ENCODE measurements around the gene DVL2. TPM values are rescaled to one million over a fixed set of nuclear protein-coding genes. Genes with fewer than 3 reads are reported as not detected.

The DVL2 gene
- total RNA-seq, 1 experiment from 2014 or later: 34.9 TPM

DNA sequence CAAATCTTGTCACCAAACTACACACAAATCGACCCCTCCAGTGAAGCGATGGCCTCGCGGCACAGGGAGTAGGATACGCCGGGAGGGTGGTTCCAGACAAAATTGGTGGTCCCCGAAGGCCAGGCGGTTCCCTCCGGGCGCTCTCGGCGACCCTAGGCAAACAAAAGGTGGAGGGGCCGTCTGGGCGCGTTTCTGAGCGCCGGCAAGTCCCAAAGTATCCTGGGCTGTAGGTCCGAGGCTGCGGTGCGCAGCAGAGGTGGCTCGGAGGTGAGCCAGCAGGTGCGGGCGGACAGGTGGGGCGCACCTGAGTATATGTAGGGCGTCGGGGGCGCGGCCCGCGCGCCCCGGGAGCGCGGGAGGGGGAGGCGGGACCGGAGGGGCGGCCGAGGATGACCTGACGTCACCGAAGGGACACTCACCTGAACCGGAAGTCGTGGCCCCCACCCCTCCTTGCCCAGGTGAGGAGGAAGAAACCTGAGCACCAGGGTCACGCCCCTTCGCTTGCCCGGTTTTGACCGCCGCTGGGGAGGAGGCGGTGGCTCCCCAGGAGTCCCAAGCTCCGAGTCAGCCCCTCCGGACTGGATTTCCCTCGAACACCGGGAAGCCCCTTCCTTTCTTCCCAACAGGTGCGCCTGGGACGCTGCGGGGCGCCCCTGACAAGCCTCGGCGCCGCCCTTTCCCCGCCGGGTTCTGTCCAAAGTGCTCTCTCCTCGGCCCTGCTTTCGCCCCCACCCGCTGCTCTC, 28.0 kb upstream of the DVL2 start, which contains the start of gene CLDN7:
Gene CLDN7 (minus strand): TSS at position 287 of the 743 bp plus-strand sequence. CDS start 435 bp downstream, outside the sequence.
- Mint-ChIP-seq H3K9me3 (ENCODE audit: unreplicated experiment) (no peaks in the 10 kb centered on the region), H3K36me3 (ENCODE audit: insufficient read depth, unreplicated experiment) (peaks cover 19% of the 10 kb centered on the region), H3K27ac (ENCODE audit: low read depth, unreplicated experiment) (peak within 1 kb of the TSS; percentile 79), H3K27me3 (ENCODE audit: insufficient read depth, unreplicated experiment) (no peaks in the 10 kb centered on the region), H3K4me1 (ENCODE audit: insufficient read depth, unreplicated experiment) (peaks cover 35% of the 10 kb centered on the region), H3K4me3 (ENCODE audit: unreplicated experiment) (peak within 1 kb of the TSS; percentile 73)
- TF ChIP-seq, protein P1, sequence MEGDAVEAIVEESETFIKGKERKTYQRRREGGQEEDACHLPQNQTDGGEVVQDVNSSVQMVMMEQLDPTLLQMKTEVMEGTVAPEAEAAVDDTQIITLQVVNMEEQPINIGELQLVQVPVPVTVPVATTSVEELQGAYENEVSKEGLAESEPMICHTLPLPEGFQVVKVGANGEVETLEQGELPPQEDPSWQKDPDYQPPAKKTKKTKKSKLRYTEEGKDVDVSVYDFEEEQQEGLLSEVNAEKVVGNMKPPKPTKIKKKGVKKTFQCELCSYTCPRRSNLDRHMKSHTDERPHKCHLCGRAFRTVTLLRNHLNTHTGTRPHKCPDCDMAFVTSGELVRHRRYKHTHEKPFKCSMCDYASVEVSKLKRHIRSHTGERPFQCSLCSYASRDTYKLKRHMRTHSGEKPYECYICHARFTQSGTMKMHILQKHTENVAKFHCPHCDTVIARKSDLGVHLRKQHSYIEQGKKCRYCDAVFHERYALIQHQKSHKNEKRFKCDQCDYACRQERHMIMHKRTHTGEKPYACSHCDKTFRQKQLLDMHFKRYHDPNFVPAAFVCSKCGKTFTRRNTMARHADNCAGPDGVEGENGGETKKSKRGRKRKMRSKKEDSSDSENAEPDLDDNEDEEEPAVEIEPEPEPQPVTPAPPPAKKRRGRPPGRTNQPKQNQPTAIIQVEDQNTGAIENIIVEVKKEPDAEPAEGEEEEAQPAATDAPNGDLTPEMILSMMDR (IDR thresholded peaks at IDR 0.05; ENCODE audit: unreplicated experiment): no peak
- intact Hi-C loops (cut with micrococcal nuclease): no loop called here
- no TSS peak for BruUV-seq (replicated peaks)
- ChIA-PET CTCF (no interaction called here), POLR2A (interaction anchor here (1.1 to 3.9 kb wide), 3 partner anchors 21 to 43 kb away, joined by 3 to 31 read pairs (median 6); partner anchors contain the start of genes ACADVL, DLG4, GABARAP and PHF23)
- peak; percentile 90 for DNase-seq (ENCODE audit: unreplicated experiment)

DNA sequence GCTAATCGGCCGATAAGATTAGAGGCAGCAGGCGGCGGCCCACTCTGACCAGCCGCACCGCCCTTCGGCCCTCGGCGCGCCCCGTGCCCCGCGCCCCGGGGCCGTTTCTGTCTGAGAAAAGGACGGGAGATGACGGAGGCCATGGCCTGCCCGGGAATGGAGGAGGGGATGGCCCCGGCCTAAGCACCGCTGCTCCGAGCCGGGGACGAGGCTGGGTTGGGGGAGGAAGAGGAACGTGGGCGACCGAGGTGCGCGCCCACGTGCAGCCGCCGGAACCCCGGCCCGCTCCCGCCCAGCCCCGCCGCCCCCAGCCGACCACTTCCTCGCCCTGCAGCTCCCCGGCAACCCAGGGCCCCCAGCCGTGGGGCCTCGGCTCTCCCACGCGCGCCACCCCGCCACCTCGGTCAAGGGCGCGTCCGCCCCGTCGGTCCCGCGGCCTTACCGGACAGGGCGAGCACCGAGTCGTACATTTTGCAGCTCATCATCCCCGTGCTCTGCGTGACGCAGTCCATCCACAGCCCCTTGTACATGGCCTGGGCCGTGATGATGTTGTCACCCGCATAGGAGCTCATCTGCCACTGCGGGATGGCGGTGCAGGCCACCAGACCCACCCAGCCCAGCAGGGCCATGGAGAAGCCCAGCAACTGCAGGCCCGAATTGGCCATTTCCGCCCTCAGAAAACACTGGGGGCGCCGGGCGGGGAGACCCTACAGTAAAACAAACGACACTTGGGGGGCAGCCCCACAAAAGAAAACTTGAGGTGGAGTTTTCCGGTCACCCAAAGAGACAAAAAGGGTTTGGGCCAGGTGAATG, 27.3 kb upstream of the DVL2 start:
- TF ChIP-seq, protein P1 (IDR thresholded peaks at IDR 0.05; ENCODE audit: unreplicated experiment): no peak
- no TSS peak for BruUV-seq (replicated peaks)
- CTCF ChIA-PET: interaction anchor here (0.6 kb wide), 1 partner anchor 159 kb away, joined by 3 read pairs; no protein-coding TSS in a partner anchor
- intact Hi-C loops (cut with micrococcal nuclease): no loop called here
- H3K27me3 Mint-ChIP-seq (ENCODE audit: insufficient read depth, unreplicated experiment): no peaks in the 10 kb centered on the region
- H3K36me3 Mint-ChIP-seq (ENCODE audit: insufficient read depth, unreplicated experiment): peaks cover 27% of the 10 kb centered on the region
- H3K4me3 Mint-ChIP-seq (ENCODE audit: unreplicated experiment): peak overlapping the region; percentile 73
- H3K27ac Mint-ChIP-seq (ENCODE audit: low read depth, unreplicated experiment): peak overlapping the region; percentile 79
- DNase-seq (ENCODE audit: unreplicated experiment): no peak
- POLR2A ChIA-PET: interaction anchor here (0.6 to 1.2 kb wide), 3 partner anchors 22 to 160 kb away, joined by 3 to 6 read pairs (median 4); partner anchors contain the start of genes ACADVL, DLG4 and PHF23
- H3K9me3 Mint-ChIP-seq (ENCODE audit: unreplicated experiment): no peaks in the 10 kb centered on the region
- peaks cover 35% of the 10 kb centered on the region for H3K4me1 Mint-ChIP-seq (ENCODE audit: insufficient read depth, unreplicated experiment)

DNA sequence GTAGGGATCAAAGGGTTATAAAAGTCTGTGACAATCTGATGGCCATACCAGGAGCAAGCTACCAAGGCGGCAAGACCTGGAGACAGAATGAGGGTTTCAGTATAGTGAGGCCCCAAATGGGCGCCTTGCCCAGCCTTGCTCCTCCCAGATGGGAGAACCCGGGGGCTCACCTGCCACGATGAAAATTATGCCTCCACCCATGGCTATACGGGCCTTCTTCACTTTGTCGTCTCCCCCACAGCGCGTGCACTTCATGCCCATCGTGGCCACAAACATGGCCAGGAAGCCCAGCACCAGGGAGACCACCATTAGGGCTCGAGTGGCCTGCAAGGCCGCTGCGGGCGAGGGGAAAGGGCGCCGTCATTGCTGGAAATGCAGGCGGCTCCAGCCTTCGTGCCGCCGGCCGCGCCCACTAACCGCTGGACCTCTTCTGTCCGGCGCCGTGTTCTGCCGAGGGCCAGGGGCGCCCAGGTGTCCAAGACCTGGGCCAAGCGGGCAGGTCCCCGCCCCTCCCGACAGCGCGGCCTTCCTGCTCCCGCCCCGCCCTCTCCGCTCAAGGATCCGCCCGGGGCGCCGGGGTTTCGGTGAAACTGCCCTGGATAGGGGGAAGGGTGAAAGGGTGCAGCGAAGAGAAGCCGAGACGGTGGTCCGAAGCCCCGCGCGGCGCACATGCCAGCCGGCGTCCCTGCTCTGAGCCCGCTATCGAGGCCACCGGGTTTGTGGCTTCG, 26.5 kb upstream of the DVL2 start:
- Mint-ChIP-seq H3K27ac (ENCODE audit: low read depth, unreplicated experiment) (peak overlapping the region; percentile 79), H3K4me1 (ENCODE audit: insufficient read depth, unreplicated experiment) (peaks cover 36% of the 10 kb centered on the region), H3K36me3 (ENCODE audit: insufficient read depth, unreplicated experiment) (peaks cover 35% of the 10 kb centered on the region), H3K27me3 (ENCODE audit: insufficient read depth, unreplicated experiment) (no peaks in the 10 kb centered on the region), H3K4me3 (ENCODE audit: unreplicated experiment) (peak overlapping the region; percentile 73), H3K9me3 (ENCODE audit: unreplicated experiment) (no peaks in the 10 kb centered on the region)
- TSS peak; percentile 75 for BruUV-seq (replicated peaks)
- intact Hi-C loops (cut with micrococcal nuclease): no loop called here
- CTCF ChIA-PET: interaction anchor here (0.6 kb wide), 1 partner anchor 160 kb away, joined by 3 read pairs; no protein-coding TSS in a partner anchor
- TF ChIP-seq, protein P1 (IDR thresholded peaks at IDR 0.05; ENCODE audit: unreplicated experiment): no peak
- POLR2A ChIA-PET: interaction anchor here (0.6 to 7.7 kb wide), 10 partner anchors 10 to 225 kb away, joined by 3 to 92 read pairs (median 6); partner anchors contain the start of genes ACADVL, CTDNEP1, DLG4 and DVL2
- DNase-seq (ENCODE audit: unreplicated experiment): peak; percentile 87
